ENCODE results near the gene OR4S2.

Gene OR4S2, protein sequence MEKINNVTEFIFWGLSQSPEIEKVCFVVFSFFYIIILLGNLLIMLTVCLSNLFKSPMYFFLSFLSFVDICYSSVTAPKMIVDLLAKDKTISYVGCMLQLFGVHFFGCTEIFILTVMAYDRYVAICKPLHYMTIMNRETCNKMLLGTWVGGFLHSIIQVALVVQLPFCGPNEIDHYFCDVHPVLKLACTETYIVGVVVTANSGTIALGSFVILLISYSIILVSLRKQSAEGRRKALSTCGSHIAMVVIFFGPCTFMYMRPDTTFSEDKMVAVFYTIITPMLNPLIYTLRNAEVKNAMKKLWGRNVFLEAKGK

DNA sequence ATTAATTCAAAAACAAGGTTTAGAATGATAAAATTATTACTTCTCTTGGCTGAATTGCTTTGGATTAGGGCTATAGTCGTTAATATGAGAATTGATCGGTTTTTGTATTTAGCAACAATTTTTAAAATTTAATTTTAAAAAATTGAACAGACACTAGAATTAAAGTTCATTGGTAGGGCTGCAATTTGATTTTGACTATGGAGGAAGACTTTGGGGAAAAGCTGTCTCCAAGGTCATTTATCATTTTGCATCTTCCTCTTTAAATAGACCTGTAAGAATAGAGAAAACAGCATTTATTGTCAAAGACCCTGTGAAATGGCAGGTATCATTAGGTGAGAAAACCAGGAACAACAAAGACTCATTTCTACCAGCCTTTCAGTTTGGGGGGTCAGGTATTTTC lies at the start of gene OR4S2:
TSS of gene OR4S2 (plus strand) at position 301 of the 400 bp plus-strand sequence. CDS start 2,577 bp downstream, outside the sequence.
- DNase-seq = no peak

DNA sequence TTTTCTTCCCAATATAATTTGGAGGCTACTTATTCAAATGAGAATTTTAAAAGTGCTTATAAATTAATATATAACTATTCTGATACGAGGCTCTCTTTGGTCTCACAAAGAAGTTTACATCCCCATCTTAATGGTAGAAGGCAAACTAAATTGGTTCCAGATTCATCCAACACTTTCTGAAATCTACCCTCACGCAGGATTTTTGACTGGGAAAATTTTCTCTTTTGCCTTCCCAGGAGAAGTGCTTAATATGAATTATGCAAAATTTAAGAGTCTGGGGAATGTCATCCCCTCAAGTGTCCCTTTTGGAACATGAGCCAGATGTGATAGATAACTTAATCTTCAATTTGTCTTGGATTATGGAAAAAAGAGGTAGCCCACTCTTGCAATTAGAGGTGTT lies 40.6 kb upstream of the OR4S2 start, which contains the start of gene OR4C11:
TSS of gene OR4C11 (minus strand) at position 101 of the 400 bp plus-strand sequence. CDS start 3,272 bp downstream, outside the sequence.
- no peak for DNase-seq

DNA sequence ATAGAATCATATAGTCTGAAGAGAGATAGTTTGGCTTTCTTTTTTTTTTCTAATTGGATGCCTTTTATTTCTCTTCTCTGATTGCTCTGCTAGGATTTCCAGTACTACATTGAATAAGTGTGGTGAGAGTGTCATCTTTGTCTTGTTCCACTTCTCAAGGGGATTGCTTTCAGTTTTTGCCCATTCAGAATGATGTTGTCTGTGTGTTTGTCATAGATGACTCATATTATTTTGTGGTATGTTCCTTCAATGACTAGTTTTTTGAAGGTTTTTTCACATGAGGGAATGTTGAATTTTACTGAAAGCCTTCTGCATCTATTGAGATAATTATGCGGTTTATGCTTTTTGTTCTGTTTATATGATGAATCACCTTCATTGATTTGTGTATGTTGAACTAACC lies 23.6 kb upstream of the OR4S2 start:
- DNase-seq = no peak

DNA sequence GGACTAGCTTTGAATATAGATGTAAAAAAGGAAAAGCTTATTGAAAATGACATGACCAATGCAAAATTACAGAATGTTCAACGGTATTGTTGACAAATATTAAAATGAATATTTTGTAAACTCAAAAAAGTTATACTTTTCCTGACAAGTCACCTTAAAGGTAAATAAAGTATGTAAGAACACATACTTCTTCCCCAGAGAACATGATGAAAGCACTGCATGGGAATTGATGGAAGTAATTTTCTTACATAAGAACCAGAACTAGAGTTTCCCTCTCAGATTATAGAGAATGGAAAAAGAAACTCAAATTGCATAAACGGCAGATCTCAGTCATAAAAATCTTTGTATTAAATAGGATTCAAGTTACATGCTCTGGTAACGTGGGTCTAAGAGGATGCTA lies 13.3 kb upstream of the OR4S2 start, which contains the start of gene OR4P4:
TSS of gene OR4P4 (plus strand) at position 301 of the 400 bp plus-strand sequence.
- DNase-seq = no peak

DNA sequence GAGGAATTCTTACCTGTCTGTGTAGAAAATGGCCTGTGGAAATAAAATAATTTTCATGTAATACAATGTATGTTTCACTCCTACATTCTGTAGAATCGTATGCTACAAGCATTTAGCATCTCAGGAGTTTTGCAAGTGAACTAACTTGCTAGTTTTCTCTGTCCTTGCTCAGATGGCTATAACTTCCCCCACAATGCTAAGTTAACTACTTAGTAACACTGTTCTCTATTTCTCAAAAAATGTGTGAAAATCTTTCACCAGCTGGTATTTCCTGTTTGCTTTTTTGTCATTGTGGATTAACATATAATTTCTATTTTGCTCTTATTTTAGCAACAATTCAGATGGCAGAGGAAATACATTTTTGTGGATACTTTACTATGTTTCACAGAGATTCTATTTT lies 4.4 kb downstream of the OR4S2 start:
- no peak for DNase-seq

DNA sequence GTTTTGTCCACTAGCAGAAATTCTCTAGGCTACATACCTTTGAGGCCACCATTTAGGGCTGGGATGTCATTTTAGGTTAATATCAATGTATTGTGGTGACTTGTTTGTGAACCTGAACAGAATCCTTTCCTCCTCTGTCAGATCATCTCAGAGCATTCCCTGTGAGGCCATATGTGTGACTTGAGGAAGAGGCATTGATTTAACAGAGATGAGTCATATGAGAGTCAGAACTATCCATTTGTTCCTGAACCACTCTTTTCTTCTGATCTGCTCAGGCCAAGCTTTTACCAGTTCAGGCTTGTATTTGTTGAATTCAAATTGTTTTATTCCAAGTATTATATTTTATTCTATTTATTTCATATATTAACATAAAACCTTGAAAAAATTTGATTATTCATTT lies 7.0 kb downstream of the OR4S2 start:
- DNase-seq = no peak

DNA sequence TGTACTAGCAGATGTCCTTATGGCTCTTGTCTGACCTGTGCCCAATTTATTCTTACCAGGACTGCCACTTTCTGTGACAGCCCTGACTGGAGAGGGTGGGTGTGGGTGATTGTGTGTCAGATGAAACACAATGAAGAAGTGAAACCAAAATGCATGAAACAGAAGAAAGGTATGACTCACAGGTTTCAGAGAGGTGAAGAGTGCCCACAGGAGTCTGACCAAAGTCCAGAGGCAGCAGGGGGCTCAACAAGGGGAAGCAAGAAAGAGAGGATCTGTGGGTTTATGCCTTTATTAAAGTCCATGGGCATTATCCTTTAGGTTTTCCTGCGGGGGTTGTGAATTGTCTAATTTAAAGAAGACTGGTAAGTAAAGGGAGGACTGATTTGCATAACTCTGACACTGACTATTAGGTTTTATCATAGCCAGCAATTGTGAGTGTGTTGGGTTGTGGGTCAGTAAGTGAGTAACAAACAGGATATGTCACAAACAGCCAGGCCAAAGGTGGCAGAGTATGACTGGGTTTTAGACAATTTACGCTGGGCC lies 10.0 kb downstream of the OR4S2 start:
- no peak for DNase-seq

DNA sequence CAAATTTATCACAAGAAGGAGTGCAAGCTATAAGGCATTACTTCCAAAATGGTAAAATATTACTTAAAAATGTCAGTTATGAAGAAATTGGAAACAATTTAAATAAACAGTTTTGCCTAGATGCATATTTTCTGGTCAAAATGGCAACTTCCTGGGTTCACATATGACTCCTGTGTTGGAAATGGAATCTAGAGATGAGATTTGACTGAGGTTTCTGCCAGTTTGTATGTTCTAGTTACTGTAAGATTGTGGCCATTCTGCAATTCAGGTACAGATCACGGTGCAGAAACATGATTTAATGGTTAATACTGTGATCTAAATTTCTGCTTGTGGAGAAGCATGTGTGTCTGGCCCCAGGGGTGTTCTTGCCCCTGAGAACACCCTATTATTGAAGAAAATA lies 10.5 kb downstream of the OR4S2 start:
- DNase-seq = no peak

DNA sequence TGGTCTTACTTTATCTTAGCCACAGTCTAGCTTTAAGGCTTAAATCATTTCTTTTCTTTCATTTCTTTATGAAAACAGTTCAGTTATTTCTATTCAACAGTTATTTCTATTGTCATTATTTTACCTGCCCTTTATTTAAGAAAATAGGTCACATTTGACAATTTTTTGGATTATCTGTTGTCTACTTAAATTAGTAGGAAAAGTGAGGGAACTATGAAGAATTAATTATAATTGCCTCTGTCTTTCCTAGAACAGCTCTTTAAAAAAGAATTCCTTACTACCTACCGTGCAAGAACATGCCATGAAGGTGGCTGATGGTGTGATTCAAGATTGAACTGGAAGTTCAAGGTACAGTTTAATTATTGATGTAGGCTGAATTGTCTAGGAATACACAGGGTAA lies 13.8 kb downstream of the OR4S2 start, which contains the start of gene OR4C6:
TSS of gene OR4C6 (plus strand) at position 301 of the 400 bp plus-strand sequence. CDS start 2,966 bp downstream, outside the sequence.
- no peak for DNase-seq

DNA sequence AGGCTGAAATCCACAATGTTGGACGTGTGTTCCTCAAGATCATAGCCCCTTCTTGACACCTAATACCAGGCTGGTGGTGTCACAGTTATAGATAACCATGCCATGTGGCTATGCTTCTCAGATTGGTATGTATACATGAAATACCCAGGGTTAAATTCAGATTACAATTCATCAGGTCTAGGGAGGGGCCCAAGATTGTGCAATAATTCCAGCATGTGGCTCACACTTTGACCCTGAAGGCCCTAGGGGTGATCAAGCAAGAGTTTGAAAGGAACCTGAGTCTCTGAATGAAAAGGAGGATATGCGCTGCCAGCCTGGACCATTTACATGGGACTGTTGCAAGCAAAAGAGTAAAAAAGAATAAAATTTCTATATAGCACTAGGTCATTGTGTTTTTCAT lies 21.2 kb downstream of the OR4S2 start:
- no peak for DNase-seq

DNA sequence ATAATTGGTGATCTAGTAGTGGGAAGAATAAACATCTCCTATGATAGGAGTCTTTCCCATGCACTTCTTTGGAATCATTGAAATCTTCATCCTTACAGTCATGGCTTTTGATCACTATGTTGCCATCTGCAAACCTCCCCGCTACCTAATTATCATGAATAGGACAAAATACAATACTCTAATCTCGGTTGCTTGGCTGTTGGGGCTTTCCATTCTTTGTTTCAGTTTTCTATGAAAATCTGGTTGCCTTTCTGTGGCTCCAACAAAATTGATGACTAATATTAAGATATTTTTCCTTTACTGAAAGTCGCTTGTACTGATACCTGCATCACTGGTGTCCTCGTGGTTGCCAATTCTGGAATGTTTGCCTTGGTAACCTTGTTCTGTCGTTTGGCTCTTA lies 25.7 kb downstream of the OR4S2 start:
- DNase-seq = no peak

DNA sequence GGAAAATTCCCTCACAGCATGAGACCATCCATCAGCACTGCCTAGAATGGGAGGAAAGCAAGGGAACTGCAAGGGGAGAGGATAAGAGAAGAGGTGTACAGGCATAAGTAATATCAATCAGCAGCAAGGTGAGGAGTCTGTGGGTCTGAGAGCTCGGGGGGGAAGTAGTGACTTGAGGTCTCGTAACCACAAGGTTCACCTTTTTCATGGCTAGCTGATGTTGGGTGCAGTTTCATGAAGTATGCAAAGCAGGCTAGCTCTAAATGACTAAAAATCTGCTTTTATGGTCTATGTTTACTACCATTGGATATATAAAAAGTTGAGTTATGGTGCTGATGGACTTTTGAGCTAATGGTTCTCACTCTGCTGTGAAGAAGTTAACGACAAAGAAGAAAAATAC lies 49.7 kb downstream of the OR4S2 start:
- no peak for DNase-seq

DNA sequence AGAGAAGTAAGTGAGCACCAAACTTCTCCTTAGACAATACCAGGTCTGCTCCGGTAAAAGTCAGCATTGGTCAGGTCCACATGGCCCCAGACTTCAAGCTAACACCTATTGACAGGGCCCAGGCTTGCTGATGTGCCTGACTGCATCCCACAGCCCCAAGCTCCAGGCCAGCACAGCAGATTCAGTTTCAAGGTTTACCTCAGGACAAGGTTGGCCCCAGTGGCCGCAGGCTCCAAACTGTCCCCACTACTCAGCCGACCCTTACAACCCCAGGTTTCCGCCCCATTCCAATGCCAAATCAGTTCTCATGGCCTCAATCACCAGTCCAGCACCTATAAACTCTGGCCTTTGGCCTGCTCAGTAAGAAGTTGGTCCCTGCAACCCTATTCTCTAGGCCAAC lies 53.3 kb downstream of the OR4S2 start:
- no peak for DNase-seq
